GM12878 (cell line): ENCODE results near the gene SCYL1. TPM values are rescaled to one million over a fixed set of nuclear protein-coding genes. Genes with fewer than 3 reads are reported as not detected.

ENCODE experiments used
- POLR2AphosphoS2 ChIP-seq: IDR thresholded peaks from 2 replicates; pipeline ENCODE4 v1.6.1; 2011; ENCODE audit warnings: low read depth, mild to moderate bottlenecking, low read length, improper control_type of control experiment, moderate library complexity
- POU2F2 ChIP-seq: IDR thresholded peaks from 3 replicates; pipeline ENCODE4 v1.6.1; 2011; ENCODE audit warnings: low read depth, mild to moderate bottlenecking, low read length, borderline replicate concordance
- polyA plus RNA-seq, 11 experiments: library from polyadenylated mRNA; depleted of rRNA in 4 of 11; unstranded in 6 of 11; stranded (reverse) in 5 of 11; fragments of >200 nt; fragmentation: Nextera tagmentation in 4 of 11; fragmentation: Illumina TruSeq in 1 of 11; extraction: Ambion mirVana in 4 of 11; extraction: Trizol in 1 of 11; gene quantifications; 1 replicate in 1 of 11; 2 replicates in 10 of 11; pipeline versions ENCODE4 v1.2.1 to v1.2.3, GENCODE V29; 2011 to 2016; ENCODE audit warnings: inconsistent platforms in 2 of 11, missing spikeins in 2 of 11, low read depth in 1 of 11
- total RNA-seq, 4 experiments: library from RNA; depleted of rRNA in 3 of 4; stranded (reverse); fragments of >200 nt in 3 of 4; fragmentation: Illumina TruSeq in 1 of 4; extraction: Trizol in 1 of 4; gene quantifications; 2 replicates each; pipeline versions ENCODE4 v1.2.1 to v1.2.3, GENCODE V29; 2013 to 2021
- TF ChIP-seq, protein P1 (sequence below): fragments of 450-650 bp; conservative IDR thresholded peaks from 2 replicates; pipeline ENCODE4 v1.6.1; 2017; ENCODE audit warnings: mild to moderate bottlenecking, moderate library complexity
- TF ChIP-seq, protein P2 (sequence below): fragments of 450-650 bp; IDR thresholded peaks from 2 replicates; pipeline ENCODE4 v1.6.1; 2017; ENCODE audit warnings: mild to moderate bottlenecking, moderate library complexity

SCYL1 gene
- total and polyA plus RNA-seq, 10 of the 15 experiments (the other 5 are each of a cell fraction or from before 2014, with no cell fraction given), result 0.80 to 82.7 (median 51.2) TPM

DNA sequence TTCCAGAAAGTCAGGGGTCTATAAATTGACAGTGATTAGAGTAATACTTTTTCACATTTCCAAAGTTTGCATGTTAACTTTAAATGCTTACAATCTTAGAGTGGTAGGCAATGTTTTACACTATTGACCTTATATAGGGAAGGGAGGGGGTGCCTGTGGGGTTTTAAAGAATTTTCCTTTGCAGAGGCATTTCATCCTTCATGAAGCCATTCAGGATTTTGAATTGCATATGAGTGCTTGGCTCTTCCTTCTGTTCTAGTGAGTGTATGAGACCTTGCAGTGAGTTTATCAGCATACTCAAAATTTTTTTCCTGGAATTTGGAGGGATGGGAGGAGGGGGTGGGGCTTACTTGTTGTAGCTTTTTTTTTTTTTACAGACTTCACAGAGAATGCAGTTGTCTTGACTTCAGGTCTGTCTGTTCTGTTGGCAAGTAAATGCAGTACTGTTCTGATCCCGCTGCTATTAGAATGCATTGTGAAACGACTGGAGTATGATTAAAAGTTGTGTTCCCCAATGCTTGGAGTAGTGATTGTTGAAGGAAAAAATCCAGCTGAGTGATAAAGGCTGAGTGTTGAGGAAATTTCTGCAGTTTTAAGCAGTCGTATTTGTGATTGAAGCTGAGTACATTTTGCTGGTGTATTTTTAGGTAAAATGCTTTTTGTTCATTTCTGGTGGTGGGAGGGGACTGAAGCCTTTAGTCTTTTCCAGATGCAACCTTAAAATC lies 20.8 kb upstream of the SCYL1 start (continued):
- TF ChIP-seq, protein P1, sequence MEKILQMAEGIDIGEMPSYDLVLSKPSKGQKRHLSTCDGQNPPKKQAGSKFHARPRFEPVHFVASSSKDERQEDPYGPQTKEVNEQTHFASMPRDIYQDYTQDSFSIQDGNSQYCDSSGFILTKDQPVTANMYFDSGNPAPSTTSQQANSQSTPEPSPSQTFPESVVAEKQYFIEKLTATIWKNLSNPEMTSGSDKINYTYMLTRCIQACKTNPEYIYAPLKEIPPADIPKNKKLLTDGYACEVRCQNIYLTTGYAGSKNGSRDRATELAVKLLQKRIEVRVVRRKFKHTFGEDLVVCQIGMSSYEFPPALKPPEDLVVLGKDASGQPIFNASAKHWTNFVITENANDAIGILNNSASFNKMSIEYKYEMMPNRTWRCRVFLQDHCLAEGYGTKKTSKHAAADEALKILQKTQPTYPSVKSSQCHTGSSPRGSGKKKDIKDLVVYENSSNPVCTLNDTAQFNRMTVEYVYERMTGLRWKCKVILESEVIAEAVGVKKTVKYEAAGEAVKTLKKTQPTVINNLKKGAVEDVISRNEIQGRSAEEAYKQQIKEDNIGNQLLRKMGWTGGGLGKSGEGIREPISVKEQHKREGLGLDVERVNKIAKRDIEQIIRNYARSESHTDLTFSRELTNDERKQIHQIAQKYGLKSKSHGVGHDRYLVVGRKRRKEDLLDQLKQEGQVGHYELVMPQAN, result 0 out of 2 replicates have a peak, but pooled peaks have one; percentile 15
- peak; percentile 94 for TF ChIP-seq POLR2AphosphoS2
- TF ChIP-seq, protein P2, sequence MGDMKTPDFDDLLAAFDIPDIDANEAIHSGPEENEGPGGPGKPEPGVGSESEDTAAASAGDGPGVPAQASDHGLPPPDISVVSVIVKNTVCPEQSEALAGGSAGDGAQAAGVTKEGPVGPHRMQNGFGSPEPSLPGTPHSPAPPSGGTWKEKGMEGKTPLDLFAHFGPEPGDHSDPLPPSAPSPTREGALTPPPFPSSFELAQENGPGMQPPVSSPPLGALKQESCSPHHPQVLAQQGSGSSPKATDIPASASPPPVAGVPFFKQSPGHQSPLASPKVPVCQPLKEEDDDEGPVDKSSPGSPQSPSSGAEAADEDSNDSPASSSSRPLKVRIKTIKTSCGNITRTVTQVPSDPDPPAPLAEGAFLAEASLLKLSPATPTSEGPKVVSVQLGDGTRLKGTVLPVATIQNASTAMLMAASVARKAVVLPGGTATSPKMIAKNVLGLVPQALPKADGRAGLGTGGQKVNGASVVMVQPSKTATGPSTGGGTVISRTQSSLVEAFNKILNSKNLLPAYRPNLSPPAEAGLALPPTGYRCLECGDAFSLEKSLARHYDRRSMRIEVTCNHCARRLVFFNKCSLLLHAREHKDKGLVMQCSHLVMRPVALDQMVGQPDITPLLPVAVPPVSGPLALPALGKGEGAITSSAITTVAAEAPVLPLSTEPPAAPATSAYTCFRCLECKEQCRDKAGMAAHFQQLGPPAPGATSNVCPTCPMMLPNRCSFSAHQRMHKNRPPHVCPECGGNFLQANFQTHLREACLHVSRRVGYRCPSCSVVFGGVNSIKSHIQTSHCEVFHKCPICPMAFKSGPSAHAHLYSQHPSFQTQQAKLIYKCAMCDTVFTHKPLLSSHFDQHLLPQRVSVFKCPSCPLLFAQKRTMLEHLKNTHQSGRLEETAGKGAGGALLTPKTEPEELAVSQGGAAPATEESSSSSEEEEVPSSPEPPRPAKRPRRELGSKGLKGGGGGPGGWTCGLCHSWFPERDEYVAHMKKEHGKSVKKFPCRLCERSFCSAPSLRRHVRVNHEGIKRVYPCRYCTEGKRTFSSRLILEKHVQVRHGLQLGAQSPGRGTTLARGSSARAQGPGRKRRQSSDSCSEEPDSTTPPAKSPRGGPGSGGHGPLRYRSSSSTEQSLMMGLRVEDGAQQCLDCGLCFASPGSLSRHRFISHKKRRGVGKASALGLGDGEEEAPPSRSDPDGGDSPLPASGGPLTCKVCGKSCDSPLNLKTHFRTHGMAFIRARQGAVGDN, result peak; percentile 5; the same call in 1 of the 2 replicates
- TF ChIP-seq POU2F2, result peak; percentile 72
